Right lobe of liver (tissue), 4 donors: ENCODE results near the gene LIFR.

Source experiments
- POLR2A ChIP-seq: fragments of 450-650 bp; IDR thresholded peaks from one replicate; pipeline ENCODE4 v1.6.1; 2017; ENCODE audit warnings: antibody characterized with exemption, mild to moderate bottlenecking
- TF ChIP-seq, protein P1 (sequence below), 4 donors: fragments of 200-600 bp in 3 of 4; fragments of 450-650 bp in 1 of 4; IDR thresholded peaks; one replicate each; pipeline versions ENCODE4 v1.5.1 to v1.8.0; 2016 to 2022; ENCODE audit warnings: antibody characterized with exemption in 4 of 4, mild to moderate bottlenecking in 2 of 4
- donor health status: DM: no; HTN: no; CAD: no.
- donor health status: DM: no; HTN: no; CAD: no.
- donor health status: DM: no; HTN: yes; CAD: no.

DNA sequence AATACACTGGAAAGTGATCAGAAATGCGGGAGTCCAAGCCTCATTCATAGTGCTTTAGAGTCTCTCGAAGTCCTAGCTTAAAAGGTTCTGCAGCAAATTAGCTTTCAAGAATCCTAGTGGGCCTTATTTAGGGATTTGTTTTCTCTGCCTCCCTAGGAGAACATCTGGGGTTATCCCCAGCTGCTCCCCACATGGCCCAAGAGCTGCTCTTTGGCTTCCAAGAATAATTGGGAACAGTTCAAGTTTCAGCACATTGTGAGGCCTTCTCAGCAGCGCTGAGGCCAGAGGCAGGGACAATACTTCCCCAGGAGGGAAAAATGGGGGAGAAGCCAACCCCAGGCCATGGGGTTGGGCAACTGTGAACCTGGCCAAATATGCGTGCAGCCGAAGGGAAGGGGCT, 108.7 kb downstream of the LIFR start:
- TF ChIP-seq, protein P1, sequence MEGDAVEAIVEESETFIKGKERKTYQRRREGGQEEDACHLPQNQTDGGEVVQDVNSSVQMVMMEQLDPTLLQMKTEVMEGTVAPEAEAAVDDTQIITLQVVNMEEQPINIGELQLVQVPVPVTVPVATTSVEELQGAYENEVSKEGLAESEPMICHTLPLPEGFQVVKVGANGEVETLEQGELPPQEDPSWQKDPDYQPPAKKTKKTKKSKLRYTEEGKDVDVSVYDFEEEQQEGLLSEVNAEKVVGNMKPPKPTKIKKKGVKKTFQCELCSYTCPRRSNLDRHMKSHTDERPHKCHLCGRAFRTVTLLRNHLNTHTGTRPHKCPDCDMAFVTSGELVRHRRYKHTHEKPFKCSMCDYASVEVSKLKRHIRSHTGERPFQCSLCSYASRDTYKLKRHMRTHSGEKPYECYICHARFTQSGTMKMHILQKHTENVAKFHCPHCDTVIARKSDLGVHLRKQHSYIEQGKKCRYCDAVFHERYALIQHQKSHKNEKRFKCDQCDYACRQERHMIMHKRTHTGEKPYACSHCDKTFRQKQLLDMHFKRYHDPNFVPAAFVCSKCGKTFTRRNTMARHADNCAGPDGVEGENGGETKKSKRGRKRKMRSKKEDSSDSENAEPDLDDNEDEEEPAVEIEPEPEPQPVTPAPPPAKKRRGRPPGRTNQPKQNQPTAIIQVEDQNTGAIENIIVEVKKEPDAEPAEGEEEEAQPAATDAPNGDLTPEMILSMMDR (IDR thresholded peaks at IDR 0.05), result no peak
- TF ChIP-seq POLR2A, result no peak
